NCI-H345 treated with DMSO at 0.1 percent for 48 hours (cell line): ENCODE results near the gene MTUS2.

ENCODE experiments used
- DNase-seq: peaks from one replicate; lab custom pipeline; 2025; ENCODE audit not compliant: unreplicated experiment; lab: John Stamatoyannopoulos, UW

Gene MTUS2

GRCh38 chr13:29537736-29538651 lies 717.9 kb downstream of the MTUS2 start:
- no peak for DNase-seq

DNA sequence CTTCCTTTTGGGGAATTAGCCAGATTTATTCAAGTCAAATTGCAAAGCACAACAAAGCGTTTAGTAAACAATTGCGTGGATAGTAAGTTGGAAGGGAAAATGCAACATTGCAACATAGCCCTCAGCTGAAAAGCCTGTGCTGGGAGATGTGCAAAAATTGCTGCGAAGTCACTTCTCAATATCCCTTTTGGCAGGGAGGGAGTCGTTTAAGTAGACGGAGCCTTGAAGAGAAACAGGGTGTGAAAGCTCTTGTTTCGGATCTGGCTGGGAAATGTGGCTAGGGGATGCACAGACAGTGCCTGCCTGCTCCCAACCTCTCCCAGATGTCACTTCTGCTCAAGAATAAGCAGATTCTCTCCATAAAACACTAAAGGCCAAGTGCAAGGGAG lies 718.5 kb downstream of the MTUS2 start:
- DNase-seq, result no peak

DNA sequence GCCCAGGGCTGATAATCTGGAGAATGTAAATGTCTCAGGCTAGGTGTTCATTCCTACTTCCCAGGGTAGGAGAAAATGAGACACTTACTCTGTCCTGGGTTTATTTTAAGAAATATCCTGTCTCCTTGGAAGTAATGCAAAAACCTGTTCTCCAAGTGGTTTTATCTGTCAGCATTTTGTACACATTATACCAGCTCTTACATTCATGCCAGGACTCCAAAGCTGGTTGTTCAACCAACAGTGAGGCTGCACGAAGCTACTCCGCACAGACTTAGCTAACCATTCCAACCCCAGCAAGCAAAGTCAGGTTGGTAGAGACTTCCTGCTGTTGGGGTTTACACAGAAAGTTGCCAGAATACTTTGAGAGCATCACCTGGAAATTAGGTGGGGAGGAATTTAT lies 719.7 kb downstream of the MTUS2 start:
- no peak for DNase-seq

DNA sequence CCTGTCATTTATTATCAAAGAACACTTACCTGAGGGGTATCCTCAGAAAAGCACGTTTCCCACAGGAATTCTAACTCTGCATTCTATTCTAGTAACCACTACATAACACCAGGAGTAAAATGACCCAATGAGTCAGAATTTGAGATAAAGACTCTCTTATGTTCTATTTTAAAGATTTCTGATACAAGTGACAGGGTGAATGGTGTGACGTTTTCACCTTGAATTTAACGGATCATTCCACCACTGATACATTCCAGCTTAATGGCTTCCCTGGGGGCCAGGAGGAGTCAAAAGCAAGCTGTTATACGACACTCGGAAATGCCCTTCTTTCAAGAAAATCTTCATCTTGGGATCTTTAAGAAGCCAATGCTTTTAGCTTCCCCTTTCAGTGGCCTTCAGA lies 720.2 kb downstream of the MTUS2 start:
- DNase-seq, result no peak

GRCh38 chr13:29540799-29541198 lies 720.7 kb downstream of the MTUS2 start:
- no peak for DNase-seq

DNA sequence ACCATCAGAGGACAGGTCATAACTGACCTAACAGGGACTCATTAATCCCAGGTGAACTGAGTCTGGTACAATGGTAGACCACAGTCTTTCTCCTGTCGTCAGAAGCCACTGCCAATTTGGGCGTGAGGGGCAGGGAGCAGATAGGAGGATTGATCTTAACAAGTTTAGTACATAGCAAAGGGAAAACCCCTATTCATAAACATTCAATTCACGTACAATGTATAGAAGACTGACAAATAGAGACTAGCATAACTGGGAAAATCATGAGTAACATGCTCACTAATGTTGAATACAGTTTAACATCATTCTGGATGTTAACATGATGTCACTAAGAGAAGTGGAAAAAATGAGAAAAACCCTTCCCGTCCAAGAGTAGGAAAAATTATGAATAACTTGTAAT lies 721.3 kb downstream of the MTUS2 start:
- DNase-seq, result no peak

DNA sequence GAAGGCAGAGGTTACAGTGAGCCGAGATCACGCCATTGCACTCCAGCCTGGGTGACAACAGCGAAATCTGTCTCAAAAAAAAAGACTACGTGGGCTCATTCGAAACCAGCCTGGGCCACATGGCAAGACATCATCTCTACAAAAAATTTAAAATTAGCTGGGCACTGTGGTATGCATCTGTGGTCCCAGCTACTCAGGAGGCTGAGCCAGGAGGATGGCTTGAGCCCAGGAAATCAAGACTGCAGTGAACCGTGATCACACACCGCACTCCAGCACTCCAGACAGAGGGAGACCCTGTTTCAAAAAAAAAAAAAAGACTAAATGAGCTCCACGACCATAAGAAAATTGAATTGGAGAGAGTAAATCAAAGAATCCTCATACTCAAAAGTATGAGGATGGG lies 722.2 kb downstream of the MTUS2 start:
- no peak for DNase-seq

DNA sequence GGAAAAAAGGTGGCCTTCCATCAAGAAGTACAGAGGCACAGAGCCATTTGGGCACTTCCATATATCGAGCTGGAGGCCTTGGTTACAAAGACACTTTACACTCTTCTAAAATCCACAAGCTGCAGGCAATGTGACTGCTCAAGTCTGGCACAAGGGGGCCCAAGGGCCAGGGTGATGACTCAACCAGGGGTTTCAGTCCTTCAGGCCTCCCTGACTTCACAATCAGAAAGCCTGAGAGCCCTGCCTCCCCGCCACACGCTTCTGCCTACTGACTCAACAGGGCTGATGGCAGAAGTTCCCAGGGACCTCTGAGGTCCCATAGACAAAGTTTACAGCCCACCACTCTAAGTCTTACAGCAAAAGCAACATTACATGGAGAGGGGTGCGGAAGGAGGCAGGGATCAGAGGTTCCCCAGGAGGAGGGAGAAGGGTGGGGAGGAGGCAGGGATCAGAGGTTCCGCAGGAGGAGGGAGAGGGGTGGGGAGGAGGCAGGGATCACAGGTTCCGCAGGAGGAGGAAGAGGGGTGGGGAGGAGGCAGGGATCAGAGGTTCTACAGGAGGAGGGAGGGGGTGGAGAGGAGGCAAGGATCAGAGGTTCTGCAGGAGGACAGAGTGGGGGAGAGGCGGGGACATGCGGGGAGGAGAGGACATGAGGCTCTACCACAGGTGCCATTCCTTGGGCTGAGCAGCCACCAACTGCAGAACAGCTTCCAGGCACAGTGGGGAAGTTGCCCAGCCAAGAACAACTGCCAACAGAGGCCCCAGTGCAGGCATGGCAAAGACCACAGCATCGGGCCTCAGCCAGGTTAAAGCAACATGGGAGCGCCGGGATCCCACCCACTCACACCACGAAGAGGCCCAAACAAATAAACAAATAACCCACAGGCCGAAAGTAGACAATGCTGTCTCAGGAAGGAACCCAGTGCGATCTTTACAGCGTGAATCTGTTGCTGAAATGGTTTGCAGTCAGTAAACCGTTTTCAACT lies 723.4 kb downstream of the MTUS2 start:
- DNase-seq, result no peak

- no peak for DNase-seq
Observed at GRCh38 chr13:29545988-29546387, 725.8 kb downstream of the MTUS2 start.

GRCh38 chr13:29546662-29547061 lies 726.5 kb downstream of the MTUS2 start:
- no peak for DNase-seq

GRCh38 chr13:29547153-29547552 lies 727.0 kb downstream of the MTUS2 start:
- no peak for DNase-seq

DNA sequence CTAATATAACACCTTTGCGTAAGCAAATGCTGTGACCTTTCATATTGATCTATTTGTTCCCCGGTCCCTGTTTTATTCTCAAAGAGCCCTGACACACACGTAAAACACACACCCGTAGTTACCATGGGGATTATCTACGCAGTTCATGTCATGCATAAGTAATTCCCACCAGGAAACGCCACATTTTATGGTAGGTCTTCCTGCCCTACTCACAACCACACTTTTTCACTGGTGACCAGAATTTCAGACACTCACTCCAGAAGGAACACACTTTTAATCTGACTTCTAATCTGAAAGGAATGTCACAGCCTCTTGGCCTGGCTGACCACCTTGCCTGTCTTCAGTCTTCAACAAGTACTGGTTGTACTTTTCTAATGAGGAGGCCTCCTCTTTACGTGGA lies 728.6 kb downstream of the MTUS2 start:
- no peak for DNase-seq

DNA sequence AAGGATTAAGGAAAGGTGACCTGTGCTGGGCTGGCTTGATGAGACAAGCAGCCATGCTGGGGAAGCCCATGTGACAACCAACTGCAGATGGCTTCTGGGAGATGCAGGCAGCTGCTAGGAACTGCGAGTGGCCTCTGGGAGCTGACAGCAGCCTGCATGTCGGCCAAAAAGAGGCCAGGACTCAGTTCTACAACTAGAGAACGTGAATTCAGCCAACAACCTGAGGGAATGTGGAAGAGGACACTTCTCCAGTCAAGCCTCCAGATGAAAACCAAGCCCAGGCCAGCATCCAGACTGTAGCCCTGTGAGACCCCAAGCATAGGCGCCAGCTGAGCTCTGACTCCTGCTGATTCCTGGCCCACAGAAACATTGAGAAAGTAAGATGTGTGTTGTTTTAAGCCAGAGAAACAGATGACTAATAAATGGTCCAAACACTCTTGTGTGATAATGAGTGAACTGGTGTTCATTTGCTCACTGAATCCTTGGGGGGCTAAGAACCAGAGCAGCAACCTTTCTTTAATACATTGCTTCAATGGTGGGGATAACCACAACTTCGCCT lies 730.4 kb downstream of the MTUS2 start:
- no peak for DNase-seq

GRCh38 chr13:29551214-29551613 lies 731.1 kb downstream of the MTUS2 start:
- DNase-seq, result no peak
